Suprapubic skin (tissue), 4 donors: ENCODE data around the gene C1QL1. TPM values are rescaled to one million over a fixed set of nuclear protein-coding genes. Genes with fewer than 3 reads are reported as not detected.

Source experiments
- DNase-seq, 2 donors: peaks; one replicate each; pipeline ENCODE4 v3.0.0-alpha.2; 2019; ENCODE audit warnings: low spot score in 2 of 2
- H3K27ac ChIP-seq: fragments of 200-600 bp; sonication (generic); one replicate; pipeline ENCODE4 v1.5.1; 2019
- H3K27me3 ChIP-seq: fragments of 200-600 bp; sonication (generic); one replicate; pipeline ENCODE4 v1.5.1; 2019
- H3K36me3 ChIP-seq: fragments of 200-600 bp; sonication (generic); one replicate; pipeline ENCODE4 v1.5.1; 2019
- H3K4me1 ChIP-seq: fragments of 200-600 bp; sonication (generic); one replicate; pipeline ENCODE4 v1.5.1; 2019
- H3K4me3 ChIP-seq: fragments of 200-600 bp; sonication (generic); one replicate; pipeline ENCODE4 v1.5.1; 2019; ENCODE audit warnings: mild to moderate bottlenecking
- H3K9me3 ChIP-seq: fragments of 200-600 bp; sonication (generic); one replicate; pipeline ENCODE4 v1.5.1; 2019
- CTCF ChIP-seq, 2 donors: fragments of 200-600 bp in 1 of 2; fragments of 450-650 bp in 1 of 2; sonication (generic) in 1 of 2; IDR thresholded peaks; one replicate each; pipeline ENCODE4 v1.5.1; 2016 to 2019; ENCODE audit warnings: antibody characterized with exemption in 2 of 2, mild to moderate bottlenecking in 1 of 2, moderate library complexity in 1 of 2
- EP300 ChIP-seq: sonication (generic); formaldehyde crosslinking; IDR thresholded peaks from one replicate; pipeline ENCODE4 v1.6.1; 2017; ENCODE audit warnings: antibody characterized with exemption
- POLR2A ChIP-seq, 2 donors: fragments of 450-650 bp; IDR thresholded peaks; one replicate each; pipeline ENCODE4 v1.6.1; 2017; ENCODE audit warnings: antibody characterized with exemption in 2 of 2, mild to moderate bottlenecking in 2 of 2, moderate library complexity in 2 of 2
- POLR2AphosphoS5 ChIP-seq, 3 donors: sonication (generic); formaldehyde crosslinking; IDR thresholded peaks; one replicate each; pipeline ENCODE4 v1.6.1; 2017; ENCODE audit warnings: antibody characterized with exemption in 3 of 3
- WGBS: methylation state at CpG from one replicate; pipeline ENCODE4 v1.1.5; 2018; 5-methylcytosine and 5-hydroxymethylcytosine counted together
- total RNA-seq, 4 donors: library from RNA; depleted of rRNA; stranded (reverse); fragments of >200 nt; gene quantifications; one replicate each; pipeline ENCODE4 v1.1.0, GENCODE V29; 2016

The C1QL1 gene
- total RNA-seq, 4 donors from 2014 or later: not detected

- H3K9me3 ChIP-seq: no peaks in the 10 kb centered on the region
- H3K36me3 ChIP-seq: no peaks in the 10 kb centered on the region
- no peak for DNase-seq
- no peak for TF ChIP-seq POLR2A (IDR thresholded peaks at IDR 0.05)
- no peak for TF ChIP-seq EP300
- TF ChIP-seq POLR2AphosphoS5 (IDR thresholded peaks at IDR 0.05): no peak
- TF ChIP-seq CTCF (IDR thresholded peaks at IDR 0.05): no peak
- H3K27ac ChIP-seq: no peak overlapping the region
- 60% methylated on average over 8 of the region's 9 CpGs for WGBS
- H3K4me1 ChIP-seq: peaks cover 3% of the 10 kb centered on the region
- H3K27me3 ChIP-seq: no peaks in the 10 kb centered on the region
- no peak overlapping the region for H3K4me3 ChIP-seq
Measured at GRCh38 chr17:44941712-44942331, 26.3 kb downstream of the C1QL1 start.

DNA sequence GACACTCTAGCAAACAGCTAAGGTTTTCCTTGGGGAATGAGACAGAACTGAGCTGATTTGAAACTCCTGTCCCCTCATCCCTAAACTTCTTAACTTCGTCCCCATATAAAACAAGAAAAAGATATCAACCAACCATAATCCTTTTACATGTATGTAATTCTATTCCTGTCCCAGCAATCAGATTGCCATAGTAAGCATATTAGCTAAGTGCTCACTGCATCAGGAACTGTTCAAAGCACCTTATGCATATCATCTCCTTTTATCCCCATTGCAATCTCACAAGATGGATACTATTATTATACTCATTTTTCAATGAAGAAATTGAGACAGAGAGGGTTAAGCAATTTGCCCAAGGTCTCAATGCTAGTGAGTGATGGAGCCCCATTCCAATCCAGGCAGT is 27.3 kb downstream of the C1QL1 start:
- Histone ChIP-seq H3K27ac (no peak overlapping the region), H3K36me3 (no peaks in the 10 kb centered on the region), H3K4me3 (no peak overlapping the region), H3K9me3 (no peaks in the 10 kb centered on the region), H3K27me3 (no peaks in the 10 kb centered on the region), H3K4me1 (no peaks in the 10 kb centered on the region)
- TF ChIP-seq POLR2A (IDR thresholded peaks at IDR 0.05): no peak
- TF ChIP-seq EP300: no peak
- no peak for TF ChIP-seq POLR2AphosphoS5 (IDR thresholded peaks at IDR 0.05)
- TF ChIP-seq CTCF (IDR thresholded peaks at IDR 0.05): no peak
- WGBS: 63% methylated on average over 1 of the region's 1 CpG
- DNase-seq: no peak

GRCh38 chr17:44940317-44940716 is 27.8 kb downstream of the C1QL1 start:
- Histone ChIP-seq H3K4me1 (no peaks in the 10 kb centered on the region), H3K36me3 (no peaks in the 10 kb centered on the region), H3K27me3 (no peaks in the 10 kb centered on the region), H3K9me3 (no peaks in the 10 kb centered on the region), H3K4me3 (no peak overlapping the region), H3K27ac (no peak overlapping the region)
- DNase-seq: no peak
- WGBS: 50% methylated on average over 4 of the region's 4 CpGs
- TF ChIP-seq POLR2A (IDR thresholded peaks at IDR 0.05) (no peak), POLR2AphosphoS5 (IDR thresholded peaks at IDR 0.05) (no peak), EP300 (no peak), CTCF (IDR thresholded peaks at IDR 0.05) (no peak)

DNA sequence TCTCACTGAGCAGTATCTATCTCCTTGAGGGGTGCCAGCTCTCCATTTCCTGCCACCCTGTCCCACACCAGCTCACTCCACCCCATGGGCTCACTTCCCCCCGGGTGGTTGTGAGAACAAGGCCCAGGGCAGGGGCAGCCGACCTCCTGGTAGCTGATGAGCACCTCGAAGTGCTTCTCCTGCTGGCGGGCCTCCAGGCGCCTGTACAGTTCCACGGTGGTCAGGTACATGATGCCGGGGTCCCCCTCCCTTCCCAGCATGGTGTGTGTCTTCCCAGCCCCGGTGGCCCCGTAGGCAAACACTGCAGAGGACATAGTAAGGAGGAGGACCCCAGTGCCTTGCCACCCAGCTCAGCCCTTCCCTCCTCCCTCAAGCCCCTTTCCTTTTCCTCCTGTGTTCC is 33.0 kb downstream of the C1QL1 start:
- TF ChIP-seq POLR2A (IDR thresholded peaks at IDR 0.05): no peak
- H3K36me3 ChIP-seq: no peaks in the 10 kb centered on the region

DNA sequence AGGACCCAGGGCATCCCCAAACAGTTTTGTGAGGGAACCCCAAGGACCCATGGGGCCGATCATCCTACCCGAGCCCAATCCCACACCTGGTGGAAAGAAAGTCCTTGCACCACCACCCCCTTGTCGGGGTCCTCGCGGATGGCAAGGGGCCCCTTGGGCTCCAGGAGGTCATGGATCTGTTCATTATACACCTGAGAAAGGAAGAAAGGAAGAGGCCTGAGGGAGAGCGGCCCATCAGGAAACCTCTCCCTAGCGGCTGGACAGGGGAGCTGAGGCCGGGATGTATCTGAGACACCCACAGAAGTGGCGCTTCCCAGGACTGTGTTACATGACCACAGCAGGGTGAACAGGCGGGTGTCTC is 33.4 kb downstream of the C1QL1 start:
- Histone ChIP-seq H3K4me3 (no peak overlapping the region), H3K27me3 (no peaks in the 10 kb centered on the region), H3K36me3 (no peaks in the 10 kb centered on the region), H3K4me1 (no peaks in the 10 kb centered on the region), H3K27ac (no peak overlapping the region), H3K9me3 (no peaks in the 10 kb centered on the region)
- WGBS: 96% methylated on average over 7 of the region's 10 CpGs
- DNase-seq: peak in 1 of 2 donors; percentile 32
- TF ChIP-seq POLR2AphosphoS5 (IDR thresholded peaks at IDR 0.05): no peak
- no peak for TF ChIP-seq EP300
- no peak for TF ChIP-seq POLR2A (IDR thresholded peaks at IDR 0.05)
- TF ChIP-seq CTCF (IDR thresholded peaks at IDR 0.05): no peak

More for the DNA sequence above, 33.0 kb downstream of the C1QL1 start:
- DNase-seq: peak in 1 of 2 donors; percentile 51
- no peaks in the 10 kb centered on the region for H3K27me3 ChIP-seq
- H3K9me3 ChIP-seq: no peaks in the 10 kb centered on the region
- 98% methylated on average over 6 of the region's 9 CpGs for WGBS
- H3K27ac ChIP-seq: no peak overlapping the region
- no peaks in the 10 kb centered on the region for H3K4me1 ChIP-seq
- H3K4me3 ChIP-seq: no peak overlapping the region
